GM18951 (cell line): ENCODE results near the gene KCNJ15.

Experiments
- POLR2A ChIP-seq: IDR thresholded peaks from 4 replicates; pipeline ENCODE4 v1.6.1; 2011; ENCODE audit warnings: mild to moderate bottlenecking; ENCODE audit not compliant: insufficient read length, insufficient read depth; ENCODE audit errors: extremely low read depth
- in situ Hi-C: fragments of 300-500 bp; cut with MboI; formaldehyde crosslinking; loops from one replicate; pipeline ENCODE4 v1.12.0; 2022; ENCODE audit warnings: low sequenced_read_pairs, mixed read lengths, inconsistent platforms; ENCODE audit not compliant: unreplicated experiment

Gene KCNJ15

GRCh38 chr21:38249696-38250278 lies 7.0 kb upstream of the KCNJ15 start:
- in situ Hi-C loops, result no loop called here
- TF ChIP-seq POLR2A, result no peak

GRCh38 chr21:38250991-38251418 lies 5.8 kb upstream of the KCNJ15 start:
- in situ Hi-C loops, result no loop called here
- TF ChIP-seq POLR2A, result no peak

DNA sequence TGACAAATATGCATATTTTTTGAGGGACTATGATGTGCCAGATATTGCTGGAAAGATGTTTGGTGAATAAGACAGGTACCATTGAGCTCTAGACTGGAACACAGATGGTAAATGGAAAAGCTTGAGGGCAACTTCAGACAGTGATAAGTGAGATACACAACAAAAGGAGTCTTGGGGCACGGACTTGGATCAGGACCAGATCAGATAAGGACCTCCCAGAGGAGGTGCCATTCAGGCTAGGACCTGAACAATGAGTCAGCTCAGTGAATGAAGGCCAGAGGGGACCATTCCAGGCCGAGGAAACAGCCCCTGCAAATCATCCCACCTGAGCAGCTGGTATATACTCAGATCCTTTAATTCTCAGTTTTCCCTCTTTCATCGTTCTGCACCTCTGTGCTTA lies 1.8 kb upstream of the KCNJ15 start:
- no peak for TF ChIP-seq POLR2A
- in situ Hi-C loops, result no loop called here

GRCh38 chr21:38255571-38256117 lies 1.1 kb upstream of the KCNJ15 start:
- no peak for TF ChIP-seq POLR2A
- in situ Hi-C loops, result no loop called here

DNA sequence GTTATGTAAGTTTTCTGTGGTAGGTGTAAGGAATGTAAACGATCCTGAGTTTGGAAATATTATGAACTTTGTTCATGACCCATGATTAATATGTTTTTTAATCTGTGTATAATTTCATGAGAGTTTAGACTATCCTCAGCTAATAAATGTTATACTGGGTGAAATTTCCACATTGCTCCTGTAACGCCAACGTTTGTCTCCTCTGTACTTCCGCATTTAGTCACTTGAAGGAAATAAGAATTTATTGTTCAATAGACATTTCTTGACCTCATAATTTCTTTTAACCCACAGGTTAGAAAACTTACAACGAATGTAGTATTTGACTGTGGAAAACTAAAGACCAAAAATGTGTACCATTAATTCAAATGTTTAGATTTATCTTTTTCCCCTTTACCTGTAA lies 876 bp downstream of the KCNJ15 start:
- TF ChIP-seq POLR2A, result no peak
- in situ Hi-C loops, result no loop called here

GRCh38 chr21:38258521-38259485 lies 2.0 kb downstream of the KCNJ15 start:
- in situ Hi-C loops, result no loop called here

DNA sequence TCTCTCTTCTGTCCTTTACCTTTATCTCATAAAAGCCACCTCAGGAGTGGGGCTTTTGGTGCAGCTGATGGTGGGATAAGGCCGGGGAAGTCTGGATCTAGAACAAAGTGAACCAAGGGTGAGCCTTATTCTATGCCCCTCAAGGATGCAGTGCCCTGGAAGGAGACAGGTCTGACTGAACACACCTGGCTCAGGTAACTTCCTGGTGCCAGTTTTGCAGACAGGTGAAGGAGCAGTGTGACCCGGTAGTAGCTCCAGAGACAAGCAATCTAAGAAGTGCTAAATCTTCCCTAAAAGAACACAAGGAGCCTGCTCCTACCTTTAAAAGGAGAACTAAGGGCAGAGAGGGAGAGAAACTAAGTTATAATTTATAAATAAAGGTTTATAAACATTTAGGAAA lies 2.9 kb downstream of the KCNJ15 start:
- in situ Hi-C loops, result no loop called here
- TF ChIP-seq POLR2A, result no peak

More at GRCh38 chr21:38258521-38259485, 2.0 kb downstream of the KCNJ15 start:
- TF ChIP-seq POLR2A, result no peak

DNA sequence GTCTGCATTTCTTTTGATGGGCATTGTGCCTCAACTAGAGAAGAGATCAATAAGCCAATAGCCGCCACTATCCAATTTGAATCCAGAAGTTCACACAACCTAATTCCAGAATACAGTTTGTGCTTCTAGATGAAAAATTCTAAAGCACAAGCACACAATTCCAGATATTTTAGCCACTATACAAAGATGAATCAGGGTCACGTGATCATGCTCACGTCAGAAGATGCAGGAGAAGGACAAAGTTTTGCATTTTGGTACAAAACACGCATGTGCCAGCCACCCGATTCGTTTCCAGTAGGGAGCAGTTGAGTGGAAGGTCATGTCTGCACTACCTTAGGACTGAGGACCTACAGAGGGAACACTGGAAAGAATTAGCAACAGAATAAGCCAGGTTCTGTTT lies 3.6 kb downstream of the KCNJ15 start:
- in situ Hi-C loops, result no loop called here
- TF ChIP-seq POLR2A, result no peak

GRCh38 chr21:38261851-38262250 lies 5.1 kb downstream of the KCNJ15 start:
- in situ Hi-C loops, result no loop called here
- no peak for TF ChIP-seq POLR2A

- TF ChIP-seq POLR2A, result no peak
- in situ Hi-C loops, result no loop called here
Measured at GRCh38 chr21:38263493-38263892, 6.7 kb downstream of the KCNJ15 start.

GRCh38 chr21:38264571-38264970 lies 7.8 kb downstream of the KCNJ15 start:
- in situ Hi-C loops, result no loop called here
- TF ChIP-seq POLR2A, result no peak

- in situ Hi-C loops, result no loop called here
- TF ChIP-seq POLR2A, result no peak
Measured at GRCh38 chr21:38265166-38265565, 8.4 kb downstream of the KCNJ15 start.

GRCh38 chr21:38266732-38267131 lies 9.9 kb downstream of the KCNJ15 start:
- no peak for TF ChIP-seq POLR2A
- in situ Hi-C loops, result no loop called here
